CD4-positive, alpha-beta memory T cell (primary cell): ENCODE measurements around the gene TSHZ2. TPM values are rescaled to one million over a fixed set of nuclear protein-coding genes. Genes with fewer than 3 reads are reported as not detected.
A peak's percentile ranks its signal among the peaks of the same experiment; 100 is the strongest.

Source experiments
- CTCF ChIA-PET: fragments of 350-600 bp; sonication (Branson Sonifier 250); formaldehyde crosslinking; loops from one replicate; lab custom pipeline; 2021; ENCODE audit warnings: inconsistent platforms; ENCODE audit not compliant: partially characterized antibody; lab: Charles Lee
- POLR2A ChIA-PET: fragments of 350-600 bp; sonication (Branson Sonifier 250); formaldehyde crosslinking; loops from one replicate; lab custom pipeline; 2021; ENCODE audit not compliant: partially characterized antibody; lab: Charles Lee
- DNase-seq, 5 donors: peaks; one replicate each; pipeline versions ENCODE4 v3.0.0 to v3.0.0-alpha.2; 2020 to 2022; ENCODE audit warnings: mixed read lengths in 1 of 5
- H3K27ac ChIP-seq: one replicate; pipeline ENCODE4 v1.7.0; 2013; ENCODE audit warnings: low read depth, low read length
- H3K27me3 ChIP-seq: 2 replicates; pipeline ENCODE4 v1.7.0; 2013; ENCODE audit warnings: mild to moderate bottlenecking, low read length, moderate library complexity; ENCODE audit not compliant: insufficient read depth
- H3K36me3 ChIP-seq: 2 replicates; pipeline ENCODE4 v1.7.0; 2013; ENCODE audit warnings: mild to moderate bottlenecking, low read length, moderate library complexity; ENCODE audit not compliant: insufficient read depth
- H3K4me1 ChIP-seq: 2 replicates; pipeline ENCODE4 v1.7.0; 2013; ENCODE audit warnings: mild to moderate bottlenecking, low read length, moderate library complexity; ENCODE audit not compliant: insufficient read depth
- H3K4me3 ChIP-seq, 2 donors: one replicate each; pipeline ENCODE4 v1.7.0; 2013; ENCODE audit warnings: low read length in 2 of 2, mild to moderate bottlenecking in 1 of 2
- H3K9me3 ChIP-seq, 2 donors: one replicate each; pipeline ENCODE4 v1.7.0; 2013; ENCODE audit warnings: low read length in 2 of 2, control low read depth in 1 of 2; ENCODE audit not compliant: control insufficient read depth in 1 of 2
- H3K27ac Mint-ChIP-seq, 7 donors: one replicate each; pipeline ENCODE4 v1.8.0; 2020 to 2021; ENCODE audit warnings: mixed read lengths in 7 of 7, mild to moderate bottlenecking in 6 of 7, inconsistent platforms in 3 of 7, moderate library complexity in 3 of 7
- H3K27me3 Mint-ChIP-seq, 2 donors: one replicate each; pipeline ENCODE4 v1.8.0; 2020 to 2021; ENCODE audit warnings: mixed read lengths in 2 of 2
- H3K36me3 Mint-ChIP-seq, 2 donors: one replicate each; pipeline ENCODE4 v1.8.0; 2020 to 2021; ENCODE audit warnings: mixed read lengths in 2 of 2, inconsistent platforms in 1 of 2, mild to moderate bottlenecking in 1 of 2
- H3K4me1 Mint-ChIP-seq, 4 donors: one replicate each; pipeline ENCODE4 v1.8.0; 2020 to 2021; ENCODE audit warnings: mixed read lengths in 4 of 4, mild to moderate bottlenecking in 1 of 4
- H3K4me3 Mint-ChIP-seq, 8 donors: one replicate each; pipeline ENCODE4 v1.8.0; 2020 to 2021; ENCODE audit warnings: mixed read lengths in 8 of 8, mild to moderate bottlenecking in 7 of 8, moderate library complexity in 6 of 8, inconsistent platforms in 3 of 8
- H3K9me3 Mint-ChIP-seq, 8 donors: one replicate each; pipeline ENCODE4 v1.8.0; 2020 to 2021; ENCODE audit warnings: mixed read lengths in 8 of 8, mild to moderate bottlenecking in 5 of 8, inconsistent platforms in 3 of 8, moderate library complexity in 1 of 8
- intact Hi-C: fragments of 100-400 bp; cut with micrococcal nuclease; formaldehyde crosslinking; loops from one replicate; pipeline ENCODE4 v1.15.1; 2023
- polyA plus RNA-seq, 2 donors: library from polyadenylated mRNA; unstranded; fragments of 300-500 nt; fragmentation: Illumina TruSeq; gene quantifications; one replicate each; pipeline ENCODE4 v1.2.3, GENCODE V29; 2021
- total RNA-seq, 2 experiments: library from RNA; stranded (reverse); gene quantifications; one replicate each; pipeline ENCODE4 v1.2.3, GENCODE V29; 2021

Gene TSHZ2
- total and polyA plus RNA-seq, 4 experiments from 2014 or later = 2.3 to 31.8 (median 17.1) TPM

- H3K9me3 Mint-ChIP-seq = peaks cover 0 to 3% (median 0%) of the 10 kb centered on the region in 8 donors
- no peaks in the 10 kb centered on the region for H3K4me1 ChIP-seq
- peak in 4 of 5 donors; percentile 4 to 37 (median 16) for DNase-seq
- no peaks in the 10 kb centered on the region for H3K9me3 ChIP-seq
- H3K27me3 Mint-ChIP-seq = peaks cover 0 to 3% of the 10 kb centered on the region in 2 donors
- H3K27me3 ChIP-seq = no peaks in the 10 kb centered on the region
- H3K4me3 Mint-ChIP-seq = peak overlapping the region in 2 of 8 donors; percentile 17 to 28
- no peak overlapping the region for H3K27ac ChIP-seq
- POLR2A ChIA-PET = no interaction called here
- H3K4me3 ChIP-seq = no peak overlapping the region
- intact Hi-C loops = loop anchor here (1.0 to 5.0 kb wide), 2 partner anchors 60 to 390 kb away; no protein-coding TSS in a partner anchor
- H3K36me3 ChIP-seq = no peaks in the 10 kb centered on the region
- CTCF ChIA-PET = interaction anchor here (0.8 to 1.6 kb wide), 7 partner anchors 9 to 390 kb away, joined by 3 to 6 read pairs (median 4); no protein-coding TSS in a partner anchor
- H3K4me1 Mint-ChIP-seq = peaks cover 6 to 25% (median 9%) of the 10 kb centered on the region in 4 donors
- H3K27ac Mint-ChIP-seq = no peak overlapping the region
- peaks cover 0 to 3% of the 10 kb centered on the region in 2 donors for H3K36me3 Mint-ChIP-seq
Observed at GRCh38 chr20:53157443-53158408, 185.6 kb downstream of the TSHZ2 start.

- Histone ChIP-seq H3K27ac (no peak overlapping the region), H3K9me3 (no peaks in the 10 kb centered on the region), H3K36me3 (no peaks in the 10 kb centered on the region), H3K4me1 (no peaks in the 10 kb centered on the region), H3K27me3 (no peaks in the 10 kb centered on the region), H3K4me3 (no peak overlapping the region)
- H3K9me3 Mint-ChIP-seq = peaks cover 0 to 3% (median 0%) of the 10 kb centered on the region in 8 donors
- ChIA-PET POLR2A (no interaction called here), CTCF (interaction anchor here (0.9 to 1.6 kb wide), 3 partner anchors 12 to 389 kb away, joined by 3 to 6 read pairs (median 3); no protein-coding TSS in a partner anchor)
- no peak overlapping the region for H3K4me3 Mint-ChIP-seq
- intact Hi-C loops = loop anchor here (5.0 kb wide), 1 partner anchor 388 kb away; no protein-coding TSS in a partner anchor
- H3K27me3 Mint-ChIP-seq = peaks cover 0 to 3% of the 10 kb centered on the region in 2 donors
- H3K4me1 Mint-ChIP-seq = peaks cover 6 to 20% (median 9%) of the 10 kb centered on the region in 4 donors
- no peak overlapping the region for H3K27ac Mint-ChIP-seq
- no peak for DNase-seq
- peaks cover 0 to 3% of the 10 kb centered on the region in 2 donors for H3K36me3 Mint-ChIP-seq
Observed at GRCh38 chr20:53159160-53159559, 187.0 kb downstream of the TSHZ2 start.

- no peak overlapping the region for H3K27ac ChIP-seq
- no peaks in the 10 kb centered on the region for H3K4me1 ChIP-seq
- ChIA-PET POLR2A (no interaction called here), CTCF (interaction anchor here (0.7 kb wide), 1 partner anchor 1122 kb away, joined by 3 read pairs; no protein-coding TSS in a partner anchor)
- Mint-ChIP-seq H3K36me3 (peaks cover 0 to 3% of the 10 kb centered on the region in 2 donors), H3K27ac (no peak overlapping the region), H3K4me1 (peaks cover 6 to 14% (median 9%) of the 10 kb centered on the region in 4 donors), H3K27me3 (peaks cover 0 to 3% of the 10 kb centered on the region in 2 donors), H3K9me3 (peaks cover 0 to 3% (median 0%) of the 10 kb centered on the region in 8 donors), H3K4me3 (no peak overlapping the region)
- no peak overlapping the region for H3K4me3 ChIP-seq
- intact Hi-C loops = no loop called here
- H3K36me3 ChIP-seq = no peaks in the 10 kb centered on the region
- no peaks in the 10 kb centered on the region for H3K9me3 ChIP-seq
- no peaks in the 10 kb centered on the region for H3K27me3 ChIP-seq
- DNase-seq = no peak
Observed at GRCh38 chr20:53161073-53161472, 188.9 kb downstream of the TSHZ2 start.

- intact Hi-C loops = no loop called here
- Mint-ChIP-seq H3K4me1 (peaks cover 6 to 14% (median 9%) of the 10 kb centered on the region in 4 donors), H3K4me3 (no peak overlapping the region), H3K27me3 (peaks cover 0 to 3% of the 10 kb centered on the region in 2 donors), H3K27ac (peak overlapping the region in 1 of 7 donors; percentile 44), H3K9me3 (peaks cover 0 to 3% (median 0%) of the 10 kb centered on the region in 8 donors), H3K36me3 (peaks cover 0 to 3% of the 10 kb centered on the region in 2 donors)
- POLR2A ChIA-PET = no interaction called here
- Histone ChIP-seq H3K36me3 (no peaks in the 10 kb centered on the region), H3K9me3 (no peaks in the 10 kb centered on the region), H3K27me3 (no peaks in the 10 kb centered on the region), H3K4me3 (no peak overlapping the region), H3K4me1 (no peaks in the 10 kb centered on the region), H3K27ac (no peak overlapping the region)
- CTCF ChIA-PET = interaction anchor here (0.7 kb wide), 1 partner anchor 1122 kb away, joined by 3 read pairs; no protein-coding TSS in a partner anchor
- DNase-seq = no peak
Observed at GRCh38 chr20:53161473-53161872, 189.3 kb downstream of the TSHZ2 start.

- Mint-ChIP-seq H3K27ac (no peak overlapping the region), H3K36me3 (peaks cover 0 to 3% of the 10 kb centered on the region in 2 donors), H3K27me3 (peaks cover 0 to 5% of the 10 kb centered on the region in 2 donors), H3K4me3 (no peak overlapping the region), H3K4me1 (peaks cover 6 to 14% (median 9%) of the 10 kb centered on the region in 4 donors), H3K9me3 (peaks cover 0 to 3% (median 0%) of the 10 kb centered on the region in 8 donors)
- Histone ChIP-seq H3K4me3 (no peak overlapping the region), H3K36me3 (no peaks in the 10 kb centered on the region), H3K4me1 (no peaks in the 10 kb centered on the region), H3K27ac (no peak overlapping the region), H3K27me3 (no peaks in the 10 kb centered on the region), H3K9me3 (no peaks in the 10 kb centered on the region)
- CTCF ChIA-PET = no interaction called here
- POLR2A ChIA-PET = no interaction called here
- intact Hi-C loops = no loop called here
- DNase-seq = no peak
Observed at GRCh38 chr20:53162251-53162835, 190.2 kb downstream of the TSHZ2 start.

GRCh38 chr20:53163486-53163885 is 191.3 kb downstream of the TSHZ2 start:
- Mint-ChIP-seq H3K4me1 (peaks cover 0 to 7% (median 3%) of the 10 kb centered on the region in 4 donors), H3K27ac (no peak overlapping the region), H3K9me3 (no peaks in the 10 kb centered on the region), H3K36me3 (no peaks in the 10 kb centered on the region), H3K4me3 (no peak overlapping the region), H3K27me3 (peaks cover 0 to 4% of the 10 kb centered on the region in 2 donors)
- intact Hi-C loops = no loop called here
- Histone ChIP-seq H3K4me1 (no peaks in the 10 kb centered on the region), H3K4me3 (no peak overlapping the region), H3K9me3 (no peaks in the 10 kb centered on the region), H3K27ac (no peak overlapping the region), H3K36me3 (no peaks in the 10 kb centered on the region), H3K27me3 (no peaks in the 10 kb centered on the region)
- CTCF ChIA-PET = interaction anchor here (0.6 kb wide), 1 partner anchor 902 kb away, joined by 3 read pairs; no protein-coding TSS in a partner anchor
- POLR2A ChIA-PET = interaction anchor here (0.9 kb wide), 1 partner anchor 772 kb away, joined by 3 read pairs; no protein-coding TSS in a partner anchor
- no peak for DNase-seq
